H1 (cell line): ENCODE results near the gene PALM.

Source experiments
- CTCF ChIP-seq, 3 experiments: IDR thresholded peaks; 1 replicate in 2 of 3; 2 replicates in 1 of 3; pipeline versions ENCODE4 v1.5.1 to v1.6.1; 2011; ENCODE audit warnings: low read length in 3 of 3, mild to moderate bottlenecking in 3 of 3, inconsistent platforms in 2 of 3, low read depth in 1 of 3, moderate library complexity in 1 of 3; ENCODE audit not compliant: insufficient read depth in 1 of 3; ENCODE audit errors: control extremely low read depth in 1 of 3
- POLR2A ChIP-seq, 2 experiments: IDR thresholded peaks; 1 replicate in 1 of 2; 2 replicates in 1 of 2; pipeline ENCODE4 v1.6.1; 2011; ENCODE audit warnings: low read depth in 2 of 2, low read length in 2 of 2, mild to moderate bottlenecking in 2 of 2; ENCODE audit errors: control extremely low read depth in 1 of 2
- POLR2AphosphoS5 ChIP-seq: IDR thresholded peaks from 2 replicates; pipeline ENCODE4 v1.6.1; 2011; ENCODE audit warnings: low read depth, low read length
- SUZ12 ChIP-seq: fragments of 200-600 bp; sonication (generic); IDR thresholded peaks from 2 replicates; pipeline ENCODE4 v1.6.1; 2012; ENCODE audit warnings: mild to moderate bottlenecking, inconsistent platforms, low read length, moderate library complexity, mixed read lengths
- YY1 ChIP-seq: IDR thresholded peaks from 2 replicates; pipeline ENCODE4 v1.6.1; 2011; ENCODE audit warnings: low read depth, mild to moderate bottlenecking, low read length

GRCh38 chr19:676339-677105 lies 32.2 kb upstream of the PALM start, which contains the start of gene FSTL3:
- TF ChIP-seq YY1: no peak
- no peak for TF ChIP-seq CTCF (IDR thresholded peaks at IDR 0.05; ENCODE audit: control extremely low read depth in 1 of 3, insufficient read depth in 1 of 3, low read depth in 1 of 3, low read length in 3 of 3)
- TF ChIP-seq POLR2A (IDR thresholded peaks at IDR 0.05; ENCODE audit: control extremely low read depth in 1 of 2, low read depth in 2 of 2, low read length in 2 of 2): no peak
- no peak for TF ChIP-seq SUZ12
- no peak for TF ChIP-seq POLR2AphosphoS5
